Memory B cell (primary cell): ENCODE data around the gene APBB2.

Source experiments
- ATAC-seq: fragments of 150-1000 bp; cut with Tn5 transposase; 2 replicates; pipeline ENCODE4 v1.10.0; 2021; ENCODE audit warnings: low read depth, mild to moderate bottlenecking, moderate library complexity
- DNase-seq, 2 donors: peaks; one replicate each; pipeline ENCODE4 v3.0.0; 2022; ENCODE audit warnings: low spot score in 2 of 2
- H3K27ac Mint-ChIP-seq: one replicate; pipeline ENCODE4 v1.8.0; 2022; ENCODE audit warnings: mild to moderate bottlenecking, moderate library complexity, mixed read lengths
- H3K27me3 Mint-ChIP-seq: one replicate; pipeline ENCODE4 v1.8.0; 2022; ENCODE audit warnings: mixed read lengths
- H3K36me3 Mint-ChIP-seq: one replicate; pipeline ENCODE4 v1.8.0; 2022; ENCODE audit warnings: mild to moderate bottlenecking, mixed read lengths
- H3K4me1 Mint-ChIP-seq: one replicate; pipeline ENCODE4 v1.8.0; 2022; ENCODE audit warnings: mixed read lengths
- H3K4me3 Mint-ChIP-seq: one replicate; pipeline ENCODE4 v1.8.0; 2022; ENCODE audit warnings: mild to moderate bottlenecking, moderate library complexity, mixed read lengths
- H3K9me3 Mint-ChIP-seq: one replicate; pipeline ENCODE4 v1.8.0; 2022; ENCODE audit warnings: mixed read lengths

The APBB2 gene

DNA sequence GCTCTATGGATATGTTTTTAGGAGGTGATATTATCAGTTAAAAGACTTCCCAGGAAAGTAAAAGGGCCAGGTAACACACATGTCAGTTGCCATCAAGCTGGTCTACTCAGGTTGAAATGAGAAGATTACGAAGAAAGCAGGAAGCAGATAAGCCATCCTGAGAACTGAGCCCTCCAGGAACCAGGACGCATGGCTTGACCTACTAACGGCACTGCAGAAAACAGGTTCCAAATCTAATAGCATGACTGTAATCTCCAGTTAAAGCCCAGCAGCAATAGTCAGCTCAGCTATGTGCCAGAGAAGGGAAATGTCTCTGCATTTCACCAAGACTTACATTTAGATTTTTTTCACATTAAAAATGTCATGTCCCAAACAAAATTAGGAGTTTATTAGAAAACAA lies 77.9 kb downstream of the APBB2 start:
- ATAC-seq, result no peak

DNA sequence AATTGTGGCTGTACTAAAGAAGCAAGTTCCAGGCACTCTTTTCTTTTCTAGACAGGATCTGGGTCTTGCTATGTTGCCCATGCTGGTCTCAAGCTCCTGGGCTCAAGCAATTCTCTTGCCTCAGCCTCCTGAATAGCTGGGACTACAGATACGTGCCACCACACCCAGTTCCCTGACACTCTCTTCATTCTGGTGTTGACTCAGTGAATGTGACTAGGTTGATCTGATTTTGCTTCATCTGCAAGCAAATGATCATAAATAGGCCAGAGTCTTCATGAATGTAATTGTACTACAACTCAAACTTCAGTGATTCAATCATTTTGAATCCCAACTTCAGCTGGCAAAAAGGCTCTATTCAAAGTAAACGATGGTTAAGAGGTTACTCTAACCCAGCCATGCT lies 78.5 kb downstream of the APBB2 start:
- DNase-seq (no peak), ATAC-seq (no peak)
- no peak overlapping the region for H3K4me3 Mint-ChIP-seq
- no peaks in the 10 kb centered on the region for H3K4me1 Mint-ChIP-seq
- no peak overlapping the region for H3K27ac Mint-ChIP-seq
- H3K36me3 Mint-ChIP-seq, result no peaks in the 10 kb centered on the region
- no peaks in the 10 kb centered on the region for H3K9me3 Mint-ChIP-seq
- H3K27me3 Mint-ChIP-seq, result peaks cover 2% of the 10 kb centered on the region

More for the DNA sequence above, 77.9 kb downstream of the APBB2 start:
- no peak for DNase-seq
- Mint-ChIP-seq H3K4me1 (no peaks in the 10 kb centered on the region), H3K4me3 (no peak overlapping the region), H3K36me3 (no peaks in the 10 kb centered on the region), H3K27ac (no peak overlapping the region), H3K9me3 (peaks cover 2% of the 10 kb centered on the region), H3K27me3 (peaks cover 2% of the 10 kb centered on the region)

DNA sequence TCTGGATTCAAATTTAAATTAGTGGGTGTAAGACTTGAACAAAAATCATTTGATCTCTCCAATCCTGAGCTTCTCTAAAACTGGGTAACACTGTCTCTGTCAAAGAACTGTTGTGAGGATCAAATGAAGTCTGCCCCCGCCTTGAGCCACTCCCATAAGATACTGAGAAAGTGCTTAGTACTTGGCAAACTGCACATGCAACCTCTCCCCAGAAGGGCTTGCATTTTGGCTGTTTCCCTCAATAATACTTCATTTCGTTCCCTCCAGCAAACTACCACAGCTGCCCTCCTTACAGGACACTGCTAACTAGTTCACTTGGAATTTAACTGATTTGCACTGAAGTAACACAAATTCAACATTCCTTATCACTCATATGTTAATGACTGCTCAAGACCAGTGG lies 79.8 kb downstream of the APBB2 start:
- DNase-seq (no peak), ATAC-seq (no peak)
- Mint-ChIP-seq H3K9me3 (no peaks in the 10 kb centered on the region), H3K27ac (no peak overlapping the region), H3K4me1 (no peaks in the 10 kb centered on the region), H3K36me3 (no peaks in the 10 kb centered on the region), H3K27me3 (peaks cover 4% of the 10 kb centered on the region), H3K4me3 (no peak overlapping the region)

DNA sequence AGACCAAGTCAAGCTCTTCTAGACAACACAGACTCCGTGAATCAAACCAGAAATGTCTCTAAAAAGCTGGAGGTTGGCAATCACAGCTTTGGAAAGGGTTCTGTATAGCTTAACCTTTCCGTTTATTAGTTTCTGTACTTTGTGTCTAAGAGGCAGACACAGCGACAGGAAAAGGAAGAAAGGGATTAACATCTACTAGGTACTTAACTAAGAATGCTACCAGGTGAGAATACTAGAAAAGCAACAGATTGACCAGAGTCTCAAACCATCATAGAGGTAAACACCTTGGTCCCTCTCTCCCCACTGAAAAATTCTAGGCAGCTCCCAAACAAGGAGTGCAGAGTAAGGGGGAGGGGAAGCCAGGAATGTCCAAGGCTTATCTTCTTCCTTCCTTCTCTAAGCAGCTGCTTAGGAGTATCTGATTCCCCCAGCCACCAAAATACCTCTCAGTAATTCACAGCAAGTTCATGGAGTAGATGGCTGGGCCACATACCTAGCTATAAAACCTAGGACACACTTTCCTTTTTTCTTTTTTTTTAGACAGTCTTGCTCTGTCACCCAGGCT lies 80.8 kb downstream of the APBB2 start:
- no peak for ATAC-seq
- Mint-ChIP-seq H3K9me3 (no peaks in the 10 kb centered on the region), H3K27ac (no peak overlapping the region), H3K36me3 (no peaks in the 10 kb centered on the region), H3K4me1 (no peaks in the 10 kb centered on the region), H3K27me3 (peaks cover 9% of the 10 kb centered on the region), H3K4me3 (no peak overlapping the region)
- no peak for DNase-seq

DNA sequence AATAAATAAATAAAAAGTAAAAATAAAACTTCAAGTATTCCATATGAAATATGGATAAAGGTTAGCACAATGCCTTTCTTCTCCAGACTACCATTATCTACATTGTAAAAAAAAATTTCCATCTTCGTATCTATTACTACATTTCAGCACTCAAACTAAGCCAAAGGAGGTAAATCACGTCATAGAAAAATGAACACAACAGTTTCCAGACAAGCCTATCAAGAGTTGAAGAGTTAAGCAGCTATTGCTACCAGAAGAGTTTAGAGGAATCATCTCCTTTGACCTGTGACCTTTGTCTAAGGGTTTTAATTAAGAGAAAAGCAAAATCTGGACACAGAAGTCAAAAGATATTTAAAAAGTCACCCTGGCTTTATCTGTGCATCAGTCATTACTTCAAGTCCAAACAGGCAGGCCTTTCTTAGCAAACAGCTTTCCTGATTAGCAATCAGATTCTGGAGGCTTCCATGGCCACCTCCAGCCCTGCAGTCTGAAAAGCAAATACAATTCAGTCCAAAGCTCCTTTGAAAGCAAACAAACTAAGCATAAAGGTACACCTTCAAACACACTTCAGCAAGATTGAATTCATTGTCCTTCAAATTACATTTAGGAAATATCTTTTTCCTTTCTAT lies 82.2 kb downstream of the APBB2 start:
- H3K27ac Mint-ChIP-seq, result no peak overlapping the region
- H3K4me1 Mint-ChIP-seq, result no peaks in the 10 kb centered on the region
- peaks cover 9% of the 10 kb centered on the region for H3K27me3 Mint-ChIP-seq
- ATAC-seq (no peak), DNase-seq (no peak)
- H3K9me3 Mint-ChIP-seq, result no peaks in the 10 kb centered on the region
- H3K36me3 Mint-ChIP-seq, result no peaks in the 10 kb centered on the region
- H3K4me3 Mint-ChIP-seq, result no peak overlapping the region

DNA sequence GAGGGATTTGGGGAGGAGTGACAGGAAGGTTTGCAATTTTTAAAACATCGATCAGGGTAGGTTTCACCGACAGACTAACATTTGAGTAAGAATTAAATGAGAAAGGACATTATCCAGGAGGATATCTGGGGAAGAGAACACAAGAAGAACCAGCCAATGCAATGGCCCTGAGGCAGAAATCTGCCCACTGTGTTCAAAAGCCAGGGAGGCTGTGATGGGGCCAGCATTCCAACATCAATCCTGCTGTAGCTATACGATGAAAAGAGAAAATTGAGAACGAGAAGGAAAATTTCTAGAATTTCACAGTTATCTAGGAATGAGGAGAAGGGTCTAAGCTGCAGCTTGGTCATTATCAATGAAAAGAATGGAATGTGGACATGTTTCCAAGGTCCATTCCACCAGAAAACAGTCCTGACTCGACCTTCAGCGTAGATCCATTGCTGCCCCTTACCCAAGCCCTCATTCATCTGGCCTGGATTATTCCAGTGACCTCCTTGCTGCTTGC lies 84.4 kb downstream of the APBB2 start:
- Mint-ChIP-seq H3K4me1 (no peaks in the 10 kb centered on the region), H3K27me3 (peaks cover 7% of the 10 kb centered on the region), H3K36me3 (no peaks in the 10 kb centered on the region), H3K27ac (no peak overlapping the region), H3K9me3 (no peaks in the 10 kb centered on the region), H3K4me3 (no peak overlapping the region)
- DNase-seq (no peak), ATAC-seq (no peak)

DNA sequence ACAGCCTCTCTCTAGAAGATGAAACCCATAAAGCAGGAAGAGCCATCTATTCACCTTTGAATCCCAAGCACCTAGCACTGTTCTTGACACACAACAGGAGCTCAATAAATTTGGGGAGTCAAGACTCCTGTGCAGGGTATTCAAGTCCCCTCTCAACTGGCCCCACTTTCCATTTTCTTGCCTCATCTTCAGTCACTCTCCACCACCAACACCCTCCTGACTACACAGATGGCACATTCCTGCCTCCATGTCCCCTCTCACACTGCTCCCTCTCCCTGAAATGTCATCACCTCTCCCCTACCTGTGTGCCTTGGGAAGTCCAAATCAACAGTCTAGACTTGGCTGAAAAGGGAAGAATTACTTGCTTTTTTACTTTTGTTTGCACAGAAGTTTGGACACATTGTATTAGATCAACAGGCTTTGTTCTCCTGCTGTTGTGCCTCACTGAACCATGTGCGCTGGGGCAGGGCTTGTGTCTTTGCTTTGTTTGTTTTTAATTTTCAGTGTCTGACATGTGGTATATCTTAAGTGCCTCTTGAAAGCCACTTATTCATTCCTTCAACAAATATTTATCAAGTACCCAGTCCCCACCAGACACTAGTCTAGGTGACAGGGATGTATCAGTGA lies 85.1 kb downstream of the APBB2 start:
- no peak overlapping the region for H3K27ac Mint-ChIP-seq
- H3K4me1 Mint-ChIP-seq, result no peaks in the 10 kb centered on the region
- peaks cover 7% of the 10 kb centered on the region for H3K27me3 Mint-ChIP-seq
- no peak for ATAC-seq
- no peak overlapping the region for H3K4me3 Mint-ChIP-seq
- DNase-seq, result no peak
- no peaks in the 10 kb centered on the region for H3K36me3 Mint-ChIP-seq
- no peaks in the 10 kb centered on the region for H3K9me3 Mint-ChIP-seq

DNA sequence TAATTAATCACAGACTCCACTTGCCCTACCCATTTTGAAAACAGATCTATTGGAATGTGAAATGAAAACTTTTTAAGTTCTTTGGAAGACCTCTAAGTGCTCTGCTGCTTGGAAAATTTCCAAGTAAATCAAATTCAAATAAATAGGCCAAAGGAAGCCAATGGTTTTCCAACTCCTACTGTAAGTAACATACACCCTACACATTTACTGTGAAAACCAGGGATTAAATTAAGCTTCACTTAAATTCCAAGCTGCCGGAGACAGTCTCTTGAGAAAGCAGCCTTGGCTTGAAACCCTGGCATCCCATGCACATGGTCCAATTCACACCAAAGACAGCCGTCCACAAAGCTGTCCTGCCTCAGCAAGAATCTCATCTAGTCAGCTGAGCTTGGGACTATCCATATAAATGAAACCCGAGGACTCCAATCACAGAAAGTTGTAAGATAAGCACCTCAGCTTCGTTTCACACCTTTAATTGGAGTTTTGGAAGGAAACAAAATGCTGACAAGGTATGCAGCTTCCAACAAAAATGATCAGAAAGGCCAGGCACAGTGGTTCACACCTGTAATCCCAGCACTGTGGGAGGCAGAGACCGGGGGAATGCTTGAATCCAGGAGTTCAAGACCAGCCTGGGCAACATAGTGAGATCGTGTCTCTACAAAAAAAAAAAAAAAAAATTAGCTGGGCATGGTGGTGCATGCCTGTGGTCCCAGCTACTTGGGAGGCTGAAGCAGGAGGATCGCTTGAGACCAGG lies 88.6 kb downstream of the APBB2 start:
- ATAC-seq, result no peak
- H3K9me3 Mint-ChIP-seq, result no peaks in the 10 kb centered on the region
- no peak overlapping the region for H3K4me3 Mint-ChIP-seq
- H3K27me3 Mint-ChIP-seq, result peaks cover 6% of the 10 kb centered on the region
- no peak for DNase-seq
- no peak overlapping the region for H3K27ac Mint-ChIP-seq
- H3K36me3 Mint-ChIP-seq, result no peaks in the 10 kb centered on the region
- H3K4me1 Mint-ChIP-seq, result no peaks in the 10 kb centered on the region

DNA sequence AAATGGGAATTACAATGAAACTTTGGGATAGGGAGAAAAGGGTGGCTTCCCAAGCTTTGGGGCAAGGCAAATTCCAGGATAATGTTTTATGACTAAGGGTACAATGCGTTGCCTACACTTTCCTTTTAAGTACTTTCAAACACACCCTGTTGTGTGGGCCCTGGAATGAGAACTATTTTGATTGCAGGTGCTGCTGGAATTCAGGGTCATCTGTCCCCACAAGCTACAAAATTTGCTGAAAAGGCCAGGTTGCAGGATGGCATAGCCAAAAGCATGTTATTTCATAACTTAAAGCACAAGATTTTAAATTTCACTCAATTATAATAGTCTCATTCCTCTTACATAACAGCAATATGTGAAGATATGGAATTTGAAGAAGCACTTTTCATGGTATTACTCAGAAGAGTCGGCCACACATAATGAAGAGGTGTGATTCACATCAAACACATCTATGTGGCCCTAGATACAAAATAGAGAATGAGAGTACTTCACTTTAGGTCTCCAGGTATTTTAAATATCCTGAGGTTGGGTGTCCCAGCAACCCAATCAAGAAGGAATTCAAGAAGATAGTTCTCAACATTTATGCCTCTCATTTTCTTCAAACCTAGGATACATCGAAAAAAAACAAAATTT lies 89.3 kb downstream of the APBB2 start:
- Mint-ChIP-seq H3K27me3 (peaks cover 5% of the 10 kb centered on the region), H3K27ac (no peak overlapping the region)

DNA sequence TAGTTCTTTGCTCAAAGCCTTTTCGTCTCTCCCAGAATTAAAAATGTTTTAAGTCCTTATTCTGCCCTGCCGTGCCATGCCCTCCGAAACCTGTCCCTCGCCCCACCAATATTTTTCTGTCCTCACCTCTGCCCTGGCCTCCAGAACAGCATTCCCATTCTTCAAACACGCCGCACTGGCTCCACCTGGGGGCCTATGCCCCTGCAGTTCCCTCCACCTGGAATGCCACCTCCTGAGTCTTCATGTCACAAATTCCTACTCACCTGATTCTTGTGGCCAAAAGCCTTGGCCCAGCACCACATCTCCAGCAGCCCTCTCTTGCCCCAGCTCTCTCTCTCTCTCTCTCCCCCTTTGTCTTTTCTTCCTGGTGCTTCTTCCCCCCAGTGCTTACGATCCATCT lies 91.6 kb downstream of the APBB2 start:
- no peak overlapping the region for H3K27ac Mint-ChIP-seq
- no peak overlapping the region for H3K4me3 Mint-ChIP-seq
- no peak for DNase-seq
- H3K36me3 Mint-ChIP-seq, result no peaks in the 10 kb centered on the region
- ATAC-seq, result no peak
- H3K9me3 Mint-ChIP-seq, result no peaks in the 10 kb centered on the region
- H3K27me3 Mint-ChIP-seq, result no peaks in the 10 kb centered on the region
- H3K4me1 Mint-ChIP-seq, result no peaks in the 10 kb centered on the region

More for the DNA sequence above, 89.3 kb downstream of the APBB2 start:
- no peaks in the 10 kb centered on the region for H3K9me3 Mint-ChIP-seq
- H3K36me3 Mint-ChIP-seq, result no peaks in the 10 kb centered on the region
- no peak overlapping the region for H3K4me3 Mint-ChIP-seq
- DNase-seq (no peak), ATAC-seq (no peak)
- no peaks in the 10 kb centered on the region for H3K4me1 Mint-ChIP-seq

DNA sequence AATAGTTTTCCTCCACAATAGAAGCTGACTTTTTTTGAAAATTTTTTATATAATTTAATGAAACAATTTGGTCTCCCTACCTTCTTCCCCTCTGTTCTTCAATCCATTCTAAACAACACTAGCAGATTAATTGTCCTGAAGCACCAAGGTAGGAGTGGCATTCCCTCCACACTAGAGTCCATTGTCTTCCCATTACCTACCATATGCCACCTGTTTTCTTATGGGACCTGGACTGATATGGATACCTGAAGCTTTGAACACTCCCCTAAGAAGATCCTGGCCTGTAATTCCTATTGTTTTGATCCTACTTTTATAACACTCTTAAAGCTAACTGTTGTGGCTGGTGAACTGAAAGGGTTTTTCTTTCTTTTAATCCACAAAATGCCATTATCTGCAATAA lies 92.0 kb downstream of the APBB2 start:
- DNase-seq, result no peak
- H3K4me1 Mint-ChIP-seq, result no peaks in the 10 kb centered on the region
- H3K27me3 Mint-ChIP-seq, result no peaks in the 10 kb centered on the region
- no peak overlapping the region for H3K4me3 Mint-ChIP-seq
- H3K36me3 Mint-ChIP-seq, result no peaks in the 10 kb centered on the region
- no peak overlapping the region for H3K27ac Mint-ChIP-seq
- no peaks in the 10 kb centered on the region for H3K9me3 Mint-ChIP-seq
- ATAC-seq, result no peak

DNA sequence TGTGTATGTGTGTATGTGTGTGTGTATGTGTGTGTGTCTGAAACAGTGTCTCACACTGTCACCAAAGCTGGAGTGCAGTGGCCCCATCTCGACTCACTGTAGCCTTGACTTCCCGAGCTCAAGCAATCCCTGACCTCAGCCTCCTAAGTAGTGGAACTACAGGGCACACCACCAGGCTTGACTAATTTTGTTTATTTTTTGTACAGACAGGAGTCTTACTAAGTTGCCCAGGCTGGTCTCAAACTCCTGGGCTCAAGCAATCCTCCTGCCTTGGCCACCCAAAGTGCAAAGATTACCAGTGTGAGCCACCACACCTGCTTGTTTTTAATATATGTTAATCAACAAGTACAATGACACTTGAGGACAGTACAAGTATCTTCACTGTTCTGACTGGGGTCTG lies 92.4 kb downstream of the APBB2 start:
- Mint-ChIP-seq H3K9me3 (no peaks in the 10 kb centered on the region), H3K4me3 (no peak overlapping the region), H3K4me1 (no peaks in the 10 kb centered on the region), H3K36me3 (no peaks in the 10 kb centered on the region), H3K27ac (no peak overlapping the region), H3K27me3 (no peaks in the 10 kb centered on the region)
- no peak for DNase-seq
- ATAC-seq, result no peak

DNA sequence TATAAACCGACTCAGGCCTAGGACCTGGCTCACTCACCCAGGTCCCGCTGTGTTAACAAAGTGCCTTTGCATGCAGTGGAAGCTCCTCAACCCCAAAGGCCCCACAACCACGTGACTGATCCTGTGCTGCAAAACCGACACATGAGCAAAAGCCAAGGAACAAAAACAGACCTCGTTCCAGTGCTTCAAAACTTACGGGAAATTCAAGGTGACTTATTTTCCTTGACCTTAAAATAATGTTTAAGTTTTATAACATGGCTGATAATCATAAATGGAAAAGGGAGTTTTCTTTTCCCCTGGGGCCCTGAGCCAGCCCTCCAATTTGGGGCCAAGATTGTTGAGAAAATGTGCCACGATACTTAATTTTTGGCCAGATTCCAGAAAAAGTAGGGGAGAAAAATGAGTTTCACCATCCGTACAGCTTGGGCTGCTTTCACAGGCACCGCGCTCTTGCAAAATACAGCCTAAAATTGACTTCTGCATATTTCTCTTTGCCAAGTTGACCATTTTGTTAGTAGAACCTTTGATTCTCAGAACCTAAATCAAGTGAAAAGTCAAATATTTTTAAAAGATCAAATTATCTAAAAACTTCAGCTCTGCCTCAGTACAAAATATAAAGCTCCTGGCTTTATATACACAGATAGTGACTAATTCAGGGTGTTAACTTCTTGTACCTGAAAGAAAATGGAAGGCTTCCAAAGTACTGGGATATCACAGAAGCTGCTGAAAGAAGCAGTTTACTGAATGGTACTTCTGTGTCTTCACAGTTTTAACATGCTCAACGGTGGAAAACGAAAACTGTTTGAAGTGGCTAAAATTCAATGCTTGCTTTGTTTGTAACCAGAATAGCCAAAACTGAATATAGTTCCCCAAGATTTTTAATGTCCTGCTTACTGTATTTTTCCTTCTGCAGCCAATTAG lies 93.8 kb downstream of the APBB2 start:
- Mint-ChIP-seq H3K27me3 (no peaks in the 10 kb centered on the region), H3K36me3 (no peaks in the 10 kb centered on the region), H3K4me1 (no peaks in the 10 kb centered on the region), H3K27ac (no peak overlapping the region), H3K4me3 (no peak overlapping the region), H3K9me3 (peaks cover 4% of the 10 kb centered on the region)
- DNase-seq (no peak), ATAC-seq (no peak)
